ENCODE results near the gene XYLT1. TPM values are rescaled to one million over a fixed set of nuclear protein-coding genes. Genes with fewer than 3 reads are reported as not detected.

The XYLT1 gene
- total and polyA plus RNA-seq, 9 of the 15 experiments (the other 6 are each of a cell fraction or from before 2014, with no cell fraction given) = 0.03 to 0.09 (median 0.08) TPM; not detected in 6

DNA sequence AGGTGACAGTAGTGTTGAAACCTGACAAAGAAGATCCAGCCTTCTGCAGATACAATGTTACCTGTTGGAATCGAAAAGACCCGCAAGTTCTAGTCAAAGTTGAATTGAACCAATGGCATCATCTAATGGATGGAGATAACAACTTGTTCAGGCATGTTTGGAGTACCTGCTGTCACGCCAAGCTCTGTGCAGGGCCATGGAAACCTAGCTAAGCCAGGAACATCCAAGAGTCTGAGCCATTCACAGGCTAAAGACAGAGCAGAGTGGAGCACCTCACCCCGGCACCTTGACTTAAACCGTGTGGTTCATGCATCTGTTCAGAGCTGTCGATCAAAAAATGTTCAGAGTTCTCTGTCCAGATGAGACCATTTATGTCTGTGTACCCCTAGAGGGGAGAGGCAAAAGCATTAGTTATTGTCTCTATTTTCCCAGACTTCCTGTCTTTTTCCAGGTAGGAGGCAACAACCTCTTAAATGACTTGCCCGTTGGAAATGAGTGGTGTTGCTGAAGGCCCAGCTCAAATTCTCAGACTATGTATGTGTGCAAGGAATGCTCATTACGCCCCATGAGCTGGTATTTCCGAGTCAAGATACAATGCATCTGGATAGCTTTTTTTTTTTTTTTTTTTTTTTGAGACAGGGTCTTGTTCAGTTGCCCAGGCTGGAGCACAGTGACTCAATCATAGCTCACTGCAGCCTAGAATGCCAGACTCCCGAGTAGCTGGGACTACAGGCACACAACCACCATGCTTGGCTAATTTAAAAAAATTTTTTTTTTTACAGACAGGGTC is 44.9 kb upstream of the XYLT1 start (continued):
- TF ChIP-seq, protein P1, sequence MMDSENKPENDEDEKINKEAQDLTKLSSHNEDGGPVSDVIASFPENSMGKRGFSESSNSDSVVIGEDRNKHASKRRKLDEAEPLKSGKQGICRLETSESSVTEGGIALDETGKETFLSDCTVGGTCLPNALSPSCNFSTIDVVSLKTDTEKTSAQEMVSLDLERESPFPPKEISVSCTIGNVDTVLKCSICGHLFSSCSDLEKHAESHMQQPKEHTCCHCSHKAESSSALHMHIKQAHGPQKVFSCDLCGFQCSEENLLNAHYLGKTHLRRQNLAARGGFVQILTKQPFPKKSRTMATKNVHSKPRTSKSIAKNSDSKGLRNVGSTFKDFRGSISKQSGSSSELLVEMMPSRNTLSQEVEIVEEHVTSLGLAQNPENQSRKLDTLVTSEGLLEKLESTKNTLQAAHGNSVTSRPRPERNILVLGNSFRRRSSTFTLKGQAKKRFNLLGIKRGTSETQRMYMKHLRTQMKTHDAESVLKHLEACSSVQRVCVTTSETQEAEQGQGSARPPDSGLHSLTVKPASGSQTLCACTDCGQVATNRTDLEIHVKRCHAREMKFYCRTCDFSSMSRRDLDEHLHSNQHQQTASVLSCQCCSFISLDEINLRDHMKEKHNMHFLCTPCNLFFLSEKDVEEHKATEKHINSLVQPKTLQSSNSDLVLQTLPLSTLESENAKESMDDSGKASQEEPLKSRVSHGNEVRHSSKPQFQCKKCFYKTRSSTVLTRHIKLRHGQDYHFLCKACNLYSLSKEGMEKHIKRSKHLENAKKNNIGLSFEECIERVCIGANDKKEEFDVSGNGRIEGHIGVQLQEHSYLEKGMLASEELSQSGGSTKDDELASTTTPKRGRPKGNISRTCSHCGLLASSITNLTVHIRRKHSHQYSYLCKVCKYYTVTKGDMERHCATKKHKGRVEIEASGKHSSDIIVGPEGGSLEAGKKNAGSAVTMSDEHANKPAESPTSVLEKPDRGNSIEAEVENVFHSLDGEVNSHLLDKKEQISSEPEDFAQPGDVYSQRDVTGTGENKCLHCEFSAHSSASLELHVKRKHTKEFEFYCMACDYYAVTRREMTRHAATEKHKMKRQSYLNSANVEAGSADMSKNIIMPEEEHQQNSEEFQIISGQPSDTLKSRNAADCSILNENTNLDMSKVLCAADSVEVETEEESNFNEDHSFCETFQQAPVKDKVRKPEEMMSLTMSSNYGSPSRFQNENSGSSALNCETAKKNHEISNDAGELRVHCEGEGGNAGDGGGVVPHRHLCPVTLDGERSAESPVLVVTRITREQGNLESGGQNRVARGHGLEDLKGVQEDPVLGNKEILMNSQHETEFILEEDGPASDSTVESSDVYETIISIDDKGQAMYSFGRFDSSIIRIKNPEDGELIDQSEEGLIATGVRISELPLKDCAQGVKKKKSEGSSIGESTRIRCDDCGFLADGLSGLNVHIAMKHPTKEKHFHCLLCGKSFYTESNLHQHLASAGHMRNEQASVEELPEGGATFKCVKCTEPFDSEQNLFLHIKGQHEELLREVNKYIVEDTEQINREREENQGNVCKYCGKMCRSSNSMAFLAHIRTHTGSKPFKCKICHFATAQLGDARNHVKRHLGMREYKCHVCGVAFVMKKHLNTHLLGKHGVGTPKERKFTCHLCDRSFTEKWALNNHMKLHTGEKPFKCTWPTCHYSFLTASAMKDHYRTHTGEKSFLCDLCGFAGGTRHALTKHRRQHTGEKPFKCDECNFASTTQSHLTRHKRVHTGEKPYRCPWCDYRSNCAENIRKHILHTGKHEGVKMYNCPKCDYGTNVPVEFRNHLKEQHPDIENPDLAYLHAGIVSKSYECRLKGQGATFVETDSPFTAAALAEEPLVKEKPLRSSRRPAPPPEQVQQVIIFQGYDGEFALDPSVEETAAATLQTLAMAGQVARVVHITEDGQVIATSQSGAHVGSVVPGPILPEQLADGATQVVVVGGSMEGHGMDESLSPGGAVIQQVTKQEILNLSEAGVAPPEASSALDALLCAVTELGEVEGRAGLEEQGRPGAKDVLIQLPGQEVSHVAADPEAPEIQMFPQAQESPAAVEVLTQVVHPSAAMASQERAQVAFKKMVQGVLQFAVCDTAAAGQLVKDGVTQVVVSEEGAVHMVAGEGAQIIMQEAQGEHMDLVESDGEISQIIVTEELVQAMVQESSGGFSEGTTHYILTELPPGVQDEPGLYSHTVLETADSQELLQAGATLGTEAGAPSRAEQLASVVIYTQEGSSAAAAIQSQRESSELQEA (IDR thresholded peaks at IDR 0.05; ENCODE audit: low read depth) = no peak
- TF ChIP-seq, protein P2, sequence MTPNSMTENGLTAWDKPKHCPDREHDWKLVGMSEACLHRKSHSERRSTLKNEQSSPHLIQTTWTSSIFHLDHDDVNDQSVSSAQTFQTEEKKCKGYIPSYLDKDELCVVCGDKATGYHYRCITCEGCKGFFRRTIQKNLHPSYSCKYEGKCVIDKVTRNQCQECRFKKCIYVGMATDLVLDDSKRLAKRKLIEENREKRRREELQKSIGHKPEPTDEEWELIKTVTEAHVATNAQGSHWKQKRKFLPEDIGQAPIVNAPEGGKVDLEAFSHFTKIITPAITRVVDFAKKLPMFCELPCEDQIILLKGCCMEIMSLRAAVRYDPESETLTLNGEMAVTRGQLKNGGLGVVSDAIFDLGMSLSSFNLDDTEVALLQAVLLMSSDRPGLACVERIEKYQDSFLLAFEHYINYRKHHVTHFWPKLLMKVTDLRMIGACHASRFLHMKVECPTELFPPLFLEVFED (CRISPR knock-in tag; conservative IDR thresholded peaks at IDR 0.05) = no peak
- no peak for TF ChIP-seq ZHX1 (conservative IDR thresholded peaks at IDR 0.05; ENCODE audit: low read length)

All from K562 (cell line).